Measurements from ENCODE around the gene SLC6A19.
"Not testable (repeated sequence)": the region's sequence is repeated elsewhere in the genome, so short reads cannot be mapped to it uniquely, and the experiment has no call there.

The SLC6A19 gene

DNA sequence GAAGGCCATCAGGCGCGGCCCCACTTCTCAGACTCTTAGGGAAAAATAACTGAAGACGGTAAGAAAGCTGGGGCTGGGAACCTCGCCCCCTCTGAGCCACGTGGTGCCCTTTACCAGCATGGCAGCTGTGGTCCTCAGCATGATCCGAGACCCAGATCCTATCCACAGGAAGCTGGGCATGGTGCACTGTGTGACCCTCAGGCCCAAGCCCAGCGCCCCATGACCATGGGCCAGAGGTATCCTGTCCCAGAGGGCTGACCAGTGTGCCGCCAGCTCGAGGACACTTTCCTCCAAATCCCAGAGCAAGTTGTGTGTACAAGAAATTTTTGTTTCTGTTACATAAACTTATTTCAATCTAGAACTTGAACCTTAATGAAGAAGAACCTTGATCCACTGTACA lies 65.4 kb downstream of the SLC6A19 start:
- no peak for DNase-seq (ENCODE audit: extremely low spot score)
- CTCF ChIA-PET: no interaction called here
- POLR2A ChIA-PET: no interaction called here
- TF ChIP-seq, protein P1, sequence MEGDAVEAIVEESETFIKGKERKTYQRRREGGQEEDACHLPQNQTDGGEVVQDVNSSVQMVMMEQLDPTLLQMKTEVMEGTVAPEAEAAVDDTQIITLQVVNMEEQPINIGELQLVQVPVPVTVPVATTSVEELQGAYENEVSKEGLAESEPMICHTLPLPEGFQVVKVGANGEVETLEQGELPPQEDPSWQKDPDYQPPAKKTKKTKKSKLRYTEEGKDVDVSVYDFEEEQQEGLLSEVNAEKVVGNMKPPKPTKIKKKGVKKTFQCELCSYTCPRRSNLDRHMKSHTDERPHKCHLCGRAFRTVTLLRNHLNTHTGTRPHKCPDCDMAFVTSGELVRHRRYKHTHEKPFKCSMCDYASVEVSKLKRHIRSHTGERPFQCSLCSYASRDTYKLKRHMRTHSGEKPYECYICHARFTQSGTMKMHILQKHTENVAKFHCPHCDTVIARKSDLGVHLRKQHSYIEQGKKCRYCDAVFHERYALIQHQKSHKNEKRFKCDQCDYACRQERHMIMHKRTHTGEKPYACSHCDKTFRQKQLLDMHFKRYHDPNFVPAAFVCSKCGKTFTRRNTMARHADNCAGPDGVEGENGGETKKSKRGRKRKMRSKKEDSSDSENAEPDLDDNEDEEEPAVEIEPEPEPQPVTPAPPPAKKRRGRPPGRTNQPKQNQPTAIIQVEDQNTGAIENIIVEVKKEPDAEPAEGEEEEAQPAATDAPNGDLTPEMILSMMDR (IDR thresholded peaks at IDR 0.05; ENCODE audit: control extremely low read depth, extremely low read depth, low read depth, missing control alignments): no peak

DNA sequence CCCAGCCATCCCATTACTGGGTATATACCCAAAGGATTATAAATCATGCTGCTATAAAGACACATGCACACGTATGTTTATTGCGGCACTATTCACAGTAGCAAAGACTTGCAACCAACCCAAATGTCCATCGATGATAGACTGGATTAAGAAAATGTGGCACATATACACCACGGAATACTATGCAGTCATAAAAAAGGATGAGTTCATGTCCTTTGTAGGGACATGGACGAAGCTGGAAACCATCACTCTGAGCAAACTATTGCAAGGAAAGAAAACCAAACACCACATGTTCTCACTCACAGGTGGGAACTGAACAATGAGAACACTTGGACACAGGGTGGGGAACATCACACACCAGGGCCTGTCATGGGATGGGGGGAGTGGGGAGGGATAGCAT lies 66.1 kb downstream of the SLC6A19 start:
- DNase-seq (ENCODE audit: extremely low spot score); CTCF ChIA-PET; POLR2A ChIA-PET: not testable (repeated sequence)

DNA sequence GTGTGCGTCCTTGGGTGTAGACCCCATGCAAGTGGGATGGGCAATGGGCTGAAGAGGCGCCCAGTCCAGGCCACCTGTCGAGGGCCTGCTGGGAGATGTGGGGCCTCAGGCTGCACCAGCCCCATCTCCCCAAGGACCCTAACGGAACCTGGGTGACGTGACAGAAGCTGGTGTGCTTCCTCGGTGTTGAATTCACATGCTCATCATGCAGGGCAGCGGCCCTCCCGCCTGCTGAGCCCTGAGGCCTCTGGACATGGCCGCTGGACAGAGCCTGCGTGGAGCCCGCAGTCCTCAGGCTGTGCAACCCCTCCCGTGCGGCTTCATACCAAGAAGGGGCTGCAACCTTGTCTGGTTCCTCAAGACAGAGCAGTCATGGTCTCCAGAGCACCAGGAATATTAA lies 66.7 kb downstream of the SLC6A19 start:
- ChIA-PET POLR2A (no interaction called here), CTCF (no interaction called here)
- no peak for DNase-seq (ENCODE audit: extremely low spot score)
- TF ChIP-seq, protein P1 (IDR thresholded peaks at IDR 0.05; ENCODE audit: control extremely low read depth, extremely low read depth, low read depth, missing control alignments): no peak

DNA sequence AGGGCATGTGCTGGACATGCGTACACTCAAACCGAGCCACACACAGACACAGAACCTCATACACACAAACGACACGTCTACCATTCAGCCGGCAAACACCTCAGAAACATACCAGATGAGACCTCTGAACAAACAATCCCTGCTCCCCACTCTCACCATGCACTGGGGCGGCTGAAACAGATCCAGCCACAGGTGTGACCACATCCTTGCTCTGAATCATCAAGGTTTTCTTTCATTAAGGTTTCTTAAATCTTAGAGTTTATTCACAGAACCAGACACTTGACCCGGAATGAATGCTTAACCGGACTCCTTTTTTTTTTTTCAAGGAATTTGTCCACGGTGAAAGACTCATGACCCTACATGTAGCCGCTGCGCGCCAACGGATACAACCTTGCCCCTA lies 67.3 kb downstream of the SLC6A19 start:
- DNase-seq (ENCODE audit: extremely low spot score): no peak
- ChIA-PET POLR2A (no interaction called here), CTCF (no interaction called here)
- TF ChIP-seq, protein P1 (IDR thresholded peaks at IDR 0.05; ENCODE audit: control extremely low read depth, extremely low read depth, low read depth, missing control alignments): no peak

DNA sequence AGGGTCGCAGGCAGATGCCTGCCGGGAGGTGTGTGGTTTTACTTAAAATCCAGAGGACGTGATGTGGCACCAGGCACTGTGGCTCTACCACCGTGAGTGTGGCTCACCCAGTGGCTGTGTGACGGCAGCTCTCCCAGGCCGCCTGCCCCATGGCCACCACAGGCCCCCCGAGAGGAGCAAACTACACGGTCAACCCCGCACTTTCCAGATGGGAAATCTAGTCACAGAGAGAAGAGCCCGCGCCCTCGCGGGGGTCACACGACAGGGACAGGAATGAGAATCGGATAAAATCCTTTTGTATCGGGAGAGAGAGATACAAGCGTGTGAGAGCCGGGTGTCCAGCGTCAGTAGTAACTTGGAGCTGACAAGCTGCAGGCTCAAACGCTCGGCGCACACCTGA lies 69.0 kb downstream of the SLC6A19 start:
- DNase-seq (ENCODE audit: extremely low spot score): no peak
- ChIA-PET POLR2A (no interaction called here), CTCF (no interaction called here)
- TF ChIP-seq, protein P1 (IDR thresholded peaks at IDR 0.05; ENCODE audit: control extremely low read depth, extremely low read depth, low read depth, missing control alignments): no peak

DNA sequence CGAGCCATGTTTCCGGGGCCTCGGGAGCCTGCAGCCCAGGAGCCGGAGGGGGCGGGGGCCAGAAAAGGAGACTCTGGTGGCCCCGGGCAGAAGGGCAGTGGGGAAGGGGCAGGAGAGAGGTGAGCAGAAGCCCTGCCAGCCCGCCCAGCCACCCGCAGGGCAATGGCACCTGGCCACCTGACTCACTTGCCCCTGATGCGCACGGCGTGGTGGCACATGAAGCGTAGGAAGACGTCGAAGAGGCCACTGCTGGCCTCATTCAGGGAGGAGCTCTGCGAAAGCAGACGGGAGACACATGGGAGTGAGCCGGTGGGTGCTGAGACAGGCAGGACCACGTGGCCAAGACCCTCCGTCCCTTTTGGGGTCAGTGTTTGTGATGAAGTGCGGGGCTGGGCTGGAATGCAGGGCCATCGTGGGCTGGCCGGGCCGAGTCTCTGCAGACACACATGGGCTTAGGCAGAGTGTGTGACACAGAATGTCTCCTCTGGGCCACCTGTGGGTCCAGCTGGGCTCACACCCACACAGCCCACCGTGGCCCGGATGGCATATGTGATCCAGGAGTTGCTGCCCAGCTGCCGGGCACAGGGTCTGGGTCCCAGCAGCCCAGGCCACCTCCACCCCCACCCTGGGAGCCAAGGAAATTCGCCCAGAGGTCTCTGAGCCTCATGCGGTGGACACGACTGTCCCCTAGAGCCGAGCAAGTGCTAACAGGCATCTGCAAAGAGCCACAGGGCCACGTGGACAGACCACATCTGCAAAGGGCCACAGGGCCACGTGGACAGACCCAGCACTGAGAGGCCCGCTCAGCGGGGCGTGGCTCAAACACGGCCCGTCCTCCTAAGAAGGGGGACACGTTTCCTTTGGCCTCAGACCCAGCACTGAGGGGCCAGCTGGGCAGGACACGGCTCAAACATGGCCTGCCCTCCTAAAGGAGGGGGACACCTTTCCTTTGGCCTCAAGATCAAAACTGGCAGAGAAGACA lies 69.8 kb downstream of the SLC6A19 start:
- TF ChIP-seq, protein P1 (IDR thresholded peaks at IDR 0.05; ENCODE audit: control extremely low read depth, extremely low read depth, low read depth, missing control alignments): no peak
- ChIA-PET POLR2A (no interaction called here), CTCF (no interaction called here)
- DNase-seq (ENCODE audit: extremely low spot score): no peak

DNA sequence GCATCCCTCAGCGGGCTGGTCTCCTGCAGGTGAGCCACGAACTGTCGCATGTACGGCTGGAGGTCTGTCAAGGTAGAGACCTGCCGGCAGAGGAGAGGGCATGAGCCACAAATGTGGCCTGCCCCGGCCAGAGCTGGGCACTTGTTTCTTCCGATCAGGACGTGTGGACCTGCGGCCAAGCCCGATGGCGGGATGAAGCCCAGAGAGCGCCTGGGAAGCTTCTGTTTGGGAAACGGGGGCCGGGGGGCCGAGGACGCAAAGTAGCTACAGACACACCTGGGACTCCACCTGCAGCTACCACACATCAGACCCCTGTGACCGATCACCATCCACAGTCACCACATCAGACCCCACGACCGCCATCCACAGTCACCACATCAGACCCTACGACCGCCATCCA lies 70.8 kb downstream of the SLC6A19 start:
- TF ChIP-seq, protein P1 (IDR thresholded peaks at IDR 0.05; ENCODE audit: control extremely low read depth, extremely low read depth, low read depth, missing control alignments): no peak
- ChIA-PET POLR2A (no interaction called here), CTCF (no interaction called here)
- DNase-seq (ENCODE audit: extremely low spot score): no peak
